ENCODE results near the gene L3MBTL3. TPM values are rescaled to one million over a fixed set of nuclear protein-coding genes. Genes with fewer than 3 reads are reported as not detected.

L3MBTL3 gene
- polyA plus RNA-seq, 2 of the 4 experiments (the other 2 are of a cell fraction): 3.0 to 5.9 TPM

DNA sequence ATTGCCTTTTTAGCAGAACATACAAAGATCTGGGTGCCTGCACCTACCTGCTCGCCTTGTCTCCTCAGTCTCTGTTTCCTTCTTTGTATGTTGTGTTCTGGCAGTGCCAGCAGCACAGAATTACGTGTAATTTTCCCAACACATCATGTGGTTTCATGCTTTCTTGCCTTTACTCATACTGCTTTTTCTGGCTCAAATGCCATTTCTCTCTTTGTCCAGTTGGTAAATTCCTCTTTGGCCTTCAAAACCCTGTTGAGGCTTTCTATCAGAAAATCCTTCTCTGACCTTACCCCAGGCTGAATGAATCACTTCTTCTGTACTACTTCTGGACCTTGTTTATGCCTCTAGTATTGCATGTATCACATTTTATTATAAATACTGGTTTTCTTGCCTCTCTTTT, 31.8 kb downstream of the L3MBTL3 start:
- ChIA-PET CTCF (no interaction called here), POLR2A (no interaction called here)
- no peak overlapping the region for H3K4me3 ChIP-seq
- no peaks in the 10 kb centered on the region for H3K4me1 ChIP-seq
- H3K27ac ChIP-seq: no peak overlapping the region
- TF ChIP-seq, protein P1, sequence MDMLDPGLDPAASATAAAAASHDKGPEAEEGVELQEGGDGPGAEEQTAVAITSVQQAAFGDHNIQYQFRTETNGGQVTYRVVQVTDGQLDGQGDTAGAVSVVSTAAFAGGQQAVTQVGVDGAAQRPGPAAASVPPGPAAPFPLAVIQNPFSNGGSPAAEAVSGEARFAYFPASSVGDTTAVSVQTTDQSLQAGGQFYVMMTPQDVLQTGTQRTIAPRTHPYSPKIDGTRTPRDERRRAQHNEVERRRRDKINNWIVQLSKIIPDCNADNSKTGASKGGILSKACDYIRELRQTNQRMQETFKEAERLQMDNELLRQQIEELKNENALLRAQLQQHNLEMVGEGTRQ (IDR thresholded peaks at IDR 0.05): no peak
- TF ChIP-seq JUNB (IDR thresholded peaks at IDR 0.05): no peak
- TF ChIP-seq NFE2L2 (conservative IDR thresholded peaks at IDR 0.05; ENCODE audit: low read length): no peak
- TF ChIP-seq, protein P2, sequence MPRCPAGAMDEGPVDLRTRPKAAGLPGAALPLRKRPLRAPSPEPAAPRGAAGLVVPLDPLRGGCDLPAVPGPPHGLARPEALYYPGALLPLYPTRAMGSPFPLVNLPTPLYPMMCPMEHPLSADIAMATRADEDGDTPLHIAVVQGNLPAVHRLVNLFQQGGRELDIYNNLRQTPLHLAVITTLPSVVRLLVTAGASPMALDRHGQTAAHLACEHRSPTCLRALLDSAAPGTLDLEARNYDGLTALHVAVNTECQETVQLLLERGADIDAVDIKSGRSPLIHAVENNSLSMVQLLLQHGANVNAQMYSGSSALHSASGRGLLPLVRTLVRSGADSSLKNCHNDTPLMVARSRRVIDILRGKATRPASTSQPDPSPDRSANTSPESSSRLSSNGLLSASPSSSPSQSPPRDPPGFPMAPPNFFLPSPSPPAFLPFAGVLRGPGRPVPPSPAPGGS (IDR thresholded peaks at IDR 0.05): no peak
- no peak for TF ChIP-seq EHF (CRISPR knock-in tag; IDR thresholded peaks at IDR 0.05)
- no peak for TF ChIP-seq ESRRA (IDR thresholded peaks at IDR 0.05; ENCODE audit: borderline replicate concordance, low read length)
- ATAC-seq (no peak), DNase-seq (ENCODE audit: low read depth in 1 of 2, low spot score in 1 of 2) (no peak), FAIRE-seq (no peak)
- no peaks in the 10 kb centered on the region for H3K9me3 ChIP-seq
- WGBS (ENCODE audit: missing lambda C conversion rate): 73% methylated on average over 2 of the region's 2 CpGs
- H3K4me2 ChIP-seq: no peak overlapping the region

DNA sequence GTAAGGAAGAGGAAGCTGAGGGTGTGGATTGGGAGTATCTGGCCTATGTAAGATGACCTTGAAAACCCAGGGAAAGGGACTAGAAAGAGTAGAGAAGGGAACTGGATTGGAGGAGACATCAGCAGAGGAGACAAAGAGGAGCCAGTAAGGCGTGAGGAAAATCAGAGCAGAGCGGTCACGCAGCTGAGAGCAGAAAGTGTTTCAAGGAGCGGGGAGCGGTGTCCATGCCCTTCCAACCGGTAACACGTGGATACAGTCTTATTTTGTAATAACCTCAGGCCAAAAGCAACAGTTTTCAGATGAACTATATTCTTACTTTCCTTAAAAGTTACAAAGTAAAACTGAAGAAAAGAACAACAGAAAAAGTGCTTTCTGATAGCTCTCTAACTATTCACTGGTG, 36.3 kb downstream of the L3MBTL3 start:
- H3K27ac ChIP-seq: no peak overlapping the region
- WGBS (ENCODE audit: missing lambda C conversion rate): 86% methylated on average over 7 of the region's 7 CpGs
- H3K9me3 ChIP-seq: no peaks in the 10 kb centered on the region
- H3K4me1 ChIP-seq: no peaks in the 10 kb centered on the region
- no peak overlapping the region for H3K4me2 ChIP-seq
- no peak for DNase-seq (ENCODE audit: low read depth in 1 of 2, low spot score in 1 of 2)
- no peak overlapping the region for H3K4me3 ChIP-seq
- POLR2A ChIA-PET: no interaction called here
- TF ChIP-seq EP300 (IDR thresholded peaks at IDR 0.05): no peak
- TF ChIP-seq, protein P3, sequence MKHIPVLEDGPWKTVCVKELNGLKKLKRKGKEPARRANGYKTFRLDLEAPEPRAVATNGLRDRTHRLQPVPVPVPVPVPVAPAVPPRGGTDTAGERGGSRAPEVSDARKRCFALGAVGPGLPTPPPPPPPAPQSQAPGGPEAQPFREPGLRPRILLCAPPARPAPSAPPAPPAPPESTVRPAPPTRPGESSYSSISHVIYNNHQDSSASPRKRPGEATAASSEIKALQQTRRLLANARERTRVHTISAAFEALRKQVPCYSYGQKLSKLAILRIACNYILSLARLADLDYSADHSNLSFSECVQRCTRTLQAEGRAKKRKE (CRISPR knock-in tag; IDR thresholded peaks at IDR 0.05; ENCODE audit: low read depth): no peak
- no peak for TF ChIP-seq ZC3H11A (IDR thresholded peaks at IDR 0.05)
- TF ChIP-seq, protein P4, sequence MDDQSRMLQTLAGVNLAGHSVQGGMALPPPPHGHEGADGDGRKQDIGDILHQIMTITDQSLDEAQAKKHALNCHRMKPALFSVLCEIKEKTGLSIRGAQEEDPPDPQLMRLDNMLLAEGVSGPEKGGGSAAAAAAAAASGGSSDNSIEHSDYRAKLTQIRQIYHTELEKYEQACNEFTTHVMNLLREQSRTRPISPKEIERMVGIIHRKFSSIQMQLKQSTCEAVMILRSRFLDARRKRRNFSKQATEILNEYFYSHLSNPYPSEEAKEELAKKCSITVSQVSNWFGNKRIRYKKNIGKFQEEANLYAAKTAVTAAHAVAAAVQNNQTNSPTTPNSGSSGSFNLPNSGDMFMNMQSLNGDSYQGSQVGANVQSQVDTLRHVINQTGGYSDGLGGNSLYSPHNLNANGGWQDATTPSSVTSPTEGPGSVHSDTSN (IDR thresholded peaks at IDR 0.05): no peak
- TF ChIP-seq KDM5A (IDR thresholded peaks at IDR 0.05): no peak
- no peak for TF ChIP-seq POLR2AphosphoS2 (conservative IDR thresholded peaks at IDR 0.05; ENCODE audit: low read length)
- TF ChIP-seq HOXB13 (CRISPR knock-in tag; IDR thresholded peaks at IDR 0.05; ENCODE audit: low read depth): no peak
- TF ChIP-seq, protein P5, sequence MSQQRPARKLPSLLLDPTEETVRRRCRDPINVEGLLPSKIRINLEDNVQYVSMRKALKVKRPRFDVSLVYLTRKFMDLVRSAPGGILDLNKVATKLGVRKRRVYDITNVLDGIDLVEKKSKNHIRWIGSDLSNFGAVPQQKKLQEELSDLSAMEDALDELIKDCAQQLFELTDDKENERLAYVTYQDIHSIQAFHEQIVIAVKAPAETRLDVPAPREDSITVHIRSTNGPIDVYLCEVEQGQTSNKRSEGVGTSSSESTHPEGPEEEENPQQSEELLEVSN (IDR thresholded peaks at IDR 0.05; ENCODE audit: borderline replicate concordance, low read depth): no peak
- no peak for TF ChIP-seq RFX5 (IDR thresholded peaks at IDR 0.05)
- no peak for TF ChIP-seq FOSL2 (IDR thresholded peaks at IDR 0.05)
- no peak for TF ChIP-seq FOSL2 (CRISPR knock-in tag; IDR thresholded peaks at IDR 0.05)
- TF ChIP-seq, protein P6, sequence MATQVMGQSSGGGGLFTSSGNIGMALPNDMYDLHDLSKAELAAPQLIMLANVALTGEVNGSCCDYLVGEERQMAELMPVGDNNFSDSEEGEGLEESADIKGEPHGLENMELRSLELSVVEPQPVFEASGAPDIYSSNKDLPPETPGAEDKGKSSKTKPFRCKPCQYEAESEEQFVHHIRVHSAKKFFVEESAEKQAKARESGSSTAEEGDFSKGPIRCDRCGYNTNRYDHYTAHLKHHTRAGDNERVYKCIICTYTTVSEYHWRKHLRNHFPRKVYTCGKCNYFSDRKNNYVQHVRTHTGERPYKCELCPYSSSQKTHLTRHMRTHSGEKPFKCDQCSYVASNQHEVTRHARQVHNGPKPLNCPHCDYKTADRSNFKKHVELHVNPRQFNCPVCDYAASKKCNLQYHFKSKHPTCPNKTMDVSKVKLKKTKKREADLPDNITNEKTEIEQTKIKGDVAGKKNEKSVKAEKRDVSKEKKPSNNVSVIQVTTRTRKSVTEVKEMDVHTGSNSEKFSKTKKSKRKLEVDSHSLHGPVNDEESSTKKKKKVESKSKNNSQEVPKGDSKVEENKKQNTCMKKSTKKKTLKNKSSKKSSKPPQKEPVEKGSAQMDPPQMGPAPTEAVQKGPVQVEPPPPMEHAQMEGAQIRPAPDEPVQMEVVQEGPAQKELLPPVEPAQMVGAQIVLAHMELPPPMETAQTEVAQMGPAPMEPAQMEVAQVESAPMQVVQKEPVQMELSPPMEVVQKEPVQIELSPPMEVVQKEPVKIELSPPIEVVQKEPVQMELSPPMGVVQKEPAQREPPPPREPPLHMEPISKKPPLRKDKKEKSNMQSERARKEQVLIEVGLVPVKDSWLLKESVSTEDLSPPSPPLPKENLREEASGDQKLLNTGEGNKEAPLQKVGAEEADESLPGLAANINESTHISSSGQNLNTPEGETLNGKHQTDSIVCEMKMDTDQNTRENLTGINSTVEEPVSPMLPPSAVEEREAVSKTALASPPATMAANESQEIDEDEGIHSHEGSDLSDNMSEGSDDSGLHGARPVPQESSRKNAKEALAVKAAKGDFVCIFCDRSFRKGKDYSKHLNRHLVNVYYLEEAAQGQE (IDR thresholded peaks at IDR 0.05): no peak
- no peak for TF ChIP-seq SMC3 (IDR thresholded peaks at IDR 0.05)
- TF ChIP-seq HOXB5 (CRISPR knock-in tag; IDR thresholded peaks at IDR 0.05): no peak
- TF ChIP-seq, protein P7, sequence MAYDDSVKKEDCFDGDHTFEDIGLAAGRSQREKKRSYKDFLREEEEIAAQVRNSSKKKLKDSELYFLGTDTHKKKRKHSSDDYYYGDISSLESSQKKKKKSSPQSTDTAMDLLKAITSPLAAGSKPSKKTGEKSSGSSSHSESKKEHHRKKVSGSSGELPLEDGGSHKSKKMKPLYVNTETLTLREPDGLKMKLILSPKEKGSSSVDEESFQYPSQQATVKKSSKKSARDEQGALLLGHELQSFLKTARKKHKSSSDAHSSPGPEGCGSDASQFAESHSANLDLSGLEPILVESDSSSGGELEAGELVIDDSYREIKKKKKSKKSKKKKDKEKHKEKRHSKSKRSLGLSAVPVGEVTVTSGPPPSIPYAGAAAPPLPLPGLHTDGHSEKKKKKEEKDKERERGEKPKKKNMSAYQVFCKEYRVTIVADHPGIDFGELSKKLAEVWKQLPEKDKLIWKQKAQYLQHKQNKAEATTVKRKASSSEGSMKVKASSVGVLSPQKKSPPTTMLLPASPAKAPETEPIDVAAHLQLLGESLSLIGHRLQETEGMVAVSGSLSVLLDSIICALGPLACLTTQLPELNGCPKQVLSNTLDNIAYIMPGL (CRISPR knock-in tag; IDR thresholded peaks at IDR 0.05; ENCODE audit: borderline replicate concordance): no peak
- TF ChIP-seq, protein P8, sequence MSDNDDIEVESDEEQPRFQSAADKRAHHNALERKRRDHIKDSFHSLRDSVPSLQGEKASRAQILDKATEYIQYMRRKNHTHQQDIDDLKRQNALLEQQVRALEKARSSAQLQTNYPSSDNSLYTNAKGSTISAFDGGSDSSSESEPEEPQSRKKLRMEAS (IDR thresholded peaks at IDR 0.05): no peak
- TF ChIP-seq RARB (CRISPR knock-in tag; IDR thresholded peaks at IDR 0.05): no peak
- TF ChIP-seq RCOR1 (IDR thresholded peaks at IDR 0.05; ENCODE audit: low read depth, low read length): no peak
- TF ChIP-seq EHMT2 (IDR thresholded peaks at IDR 0.05; ENCODE audit: low read depth): no peak
- TF ChIP-seq, protein P9, sequence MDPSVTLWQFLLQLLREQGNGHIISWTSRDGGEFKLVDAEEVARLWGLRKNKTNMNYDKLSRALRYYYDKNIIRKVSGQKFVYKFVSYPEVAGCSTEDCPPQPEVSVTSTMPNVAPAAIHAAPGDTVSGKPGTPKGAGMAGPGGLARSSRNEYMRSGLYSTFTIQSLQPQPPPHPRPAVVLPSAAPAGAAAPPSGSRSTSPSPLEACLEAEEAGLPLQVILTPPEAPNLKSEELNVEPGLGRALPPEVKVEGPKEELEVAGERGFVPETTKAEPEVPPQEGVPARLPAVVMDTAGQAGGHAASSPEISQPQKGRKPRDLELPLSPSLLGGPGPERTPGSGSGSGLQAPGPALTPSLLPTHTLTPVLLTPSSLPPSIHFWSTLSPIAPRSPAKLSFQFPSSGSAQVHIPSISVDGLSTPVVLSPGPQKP (IDR thresholded peaks at IDR 0.05; ENCODE audit: low read depth, low read length): no peak
- ATAC-seq: no peak
- CTCF ChIA-PET: no interaction called here
- FAIRE-seq: no peak

Data from A549 (cell line).